Kasumi-1 (cell line): ENCODE measurements around the gene IDH2.
"Not testable (repeated sequence)": the region's sequence is repeated elsewhere in the genome, so short reads cannot be mapped to it uniquely, and the experiment has no call there.

ENCODE experiments used
- DNase-seq, 2 experiments: peaks; one replicate each; lab custom pipeline; 2025; lab: John Stamatoyannopoulos, UW

IDH2 gene

DNA sequence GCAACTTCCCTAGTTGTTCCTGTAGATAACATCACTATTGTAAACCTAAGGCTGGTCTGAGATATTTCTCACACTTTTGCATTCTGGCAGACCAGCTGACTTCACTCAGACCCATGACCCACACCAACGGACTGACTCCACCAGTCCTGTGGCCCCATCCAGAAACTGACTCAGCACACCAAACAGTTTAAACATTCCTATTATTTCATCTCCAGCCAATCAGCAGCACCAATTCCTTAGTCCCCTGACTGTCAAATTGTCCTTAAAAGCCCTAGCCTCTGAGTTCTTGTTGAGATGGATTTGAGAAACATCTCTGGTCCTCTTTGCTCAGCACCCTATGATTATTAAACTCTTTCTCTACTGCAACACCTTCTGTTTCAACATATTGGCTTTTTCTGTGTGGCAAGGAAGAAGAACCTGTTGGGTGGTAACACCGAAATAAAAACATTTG, 12.2 kb upstream of the IDH2 start:
- no peak for DNase-seq

DNA sequence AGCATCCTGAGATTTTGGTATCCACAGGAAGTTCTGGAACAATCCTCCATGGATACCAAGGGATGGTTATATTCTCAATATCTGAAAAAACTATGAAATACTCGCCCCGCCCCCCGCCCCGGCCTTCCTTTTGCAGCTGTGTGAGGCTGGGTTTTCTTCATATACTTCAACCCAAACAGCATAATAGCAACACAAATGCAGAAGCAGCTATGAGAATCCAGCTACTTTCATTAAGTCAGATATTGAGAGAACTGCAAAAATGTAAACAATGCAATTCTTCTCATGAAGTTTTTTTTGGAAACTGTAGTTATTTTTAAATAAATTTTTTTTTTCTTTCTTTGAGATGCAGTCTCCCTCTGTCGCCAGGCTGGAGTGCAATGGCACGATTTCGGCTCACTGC, 10.9 kb upstream of the IDH2 start:
- no peak for DNase-seq

DNA sequence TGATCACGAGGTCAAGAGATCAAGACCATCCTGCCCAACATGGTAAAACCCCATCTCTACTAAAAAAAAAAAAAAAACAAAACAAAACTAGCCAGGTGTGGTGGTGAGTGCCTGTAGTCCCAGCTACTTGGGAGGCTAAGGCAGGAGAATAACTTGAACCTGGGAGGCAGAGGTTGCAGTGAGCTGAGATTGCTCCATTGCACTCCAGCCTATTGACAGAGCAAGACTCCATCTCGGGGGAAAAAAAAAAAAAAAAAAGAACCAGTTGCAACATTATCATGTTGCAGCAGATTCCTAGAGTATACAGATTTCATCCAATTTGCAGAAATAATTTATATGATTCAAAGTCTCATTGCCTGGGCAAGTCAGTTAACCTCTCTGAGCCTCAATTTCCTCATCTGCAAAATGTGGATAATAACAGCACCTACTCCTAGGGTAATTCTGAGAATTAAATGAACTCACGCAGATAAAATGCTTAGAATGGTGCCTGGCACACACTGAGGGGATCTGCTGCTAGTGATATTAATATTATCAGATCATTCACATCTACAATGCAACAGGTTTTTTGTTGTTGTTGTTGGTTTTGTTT, 7.0 kb upstream of the IDH2 start:
- DNase-seq = not testable (repeated sequence)

DNA sequence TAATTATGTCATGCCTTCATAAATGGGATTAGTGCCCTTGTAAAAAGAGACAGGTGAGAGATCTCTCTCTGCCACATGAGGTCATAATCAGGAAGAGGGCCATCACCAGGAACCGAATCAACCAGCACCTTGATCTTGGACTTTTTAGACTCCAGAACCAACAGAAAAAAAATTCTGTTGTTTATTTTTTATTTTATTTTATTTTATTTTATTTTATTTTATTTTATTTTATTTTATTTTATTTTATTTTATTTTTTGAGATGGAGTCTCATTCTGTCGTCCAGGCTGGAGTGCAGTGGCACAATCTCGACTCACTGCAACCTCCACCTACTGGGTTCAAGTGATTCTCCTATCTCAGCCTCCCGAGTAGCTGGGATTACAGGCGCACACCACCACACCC, 5.8 kb upstream of the IDH2 start:
- DNase-seq = not testable (repeated sequence)

DNA sequence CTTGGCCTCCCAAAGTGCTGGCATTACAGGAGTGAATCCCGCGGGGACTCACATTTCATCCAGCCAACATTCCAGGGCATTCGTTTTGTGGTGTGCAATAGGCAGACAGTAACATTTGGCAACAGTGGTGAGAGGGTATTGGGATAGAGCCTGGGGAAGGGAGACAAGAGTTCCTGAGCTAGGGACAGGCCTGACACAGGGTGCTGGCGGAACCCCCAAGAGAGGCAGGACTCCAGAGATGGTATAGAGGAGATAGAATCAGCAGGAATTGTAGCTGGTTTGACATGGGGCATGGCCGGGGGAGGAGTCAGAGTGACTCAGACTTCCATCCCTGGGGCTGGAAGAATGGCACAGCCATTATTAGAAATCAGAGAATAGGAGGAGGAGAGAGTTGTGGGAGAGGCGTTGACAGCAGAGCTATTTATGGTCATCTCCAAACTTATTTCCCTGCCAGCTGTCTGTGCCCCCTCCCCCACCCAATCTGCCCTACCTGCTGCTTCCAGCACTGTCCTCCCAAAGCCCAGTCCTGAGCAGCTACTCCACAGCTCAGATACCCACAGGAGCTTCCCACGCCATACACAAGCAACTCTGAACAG, 4.4 kb upstream of the IDH2 start:
- DNase-seq = no peak

DNA sequence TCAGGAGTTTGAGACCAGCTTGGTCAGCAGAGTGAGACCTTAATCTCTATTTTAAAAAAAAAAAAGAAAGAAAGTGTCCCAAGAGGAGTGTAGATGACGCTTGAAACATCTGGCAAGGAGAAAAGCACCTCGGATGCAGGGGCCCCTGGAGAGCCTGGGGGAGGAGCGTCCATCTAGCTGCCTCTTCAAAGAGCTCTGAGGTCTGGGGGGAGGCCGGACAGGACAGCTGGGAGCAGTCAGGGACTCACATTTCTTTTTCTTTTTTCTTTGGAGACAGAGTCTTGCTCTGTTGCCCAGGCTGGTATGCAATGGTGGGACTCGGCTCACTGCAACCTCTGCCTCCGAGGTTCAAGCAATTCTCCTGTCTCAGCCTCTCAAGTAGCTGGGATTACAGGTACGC, 3.3 kb upstream of the IDH2 start:
- no peak for DNase-seq

DNA sequence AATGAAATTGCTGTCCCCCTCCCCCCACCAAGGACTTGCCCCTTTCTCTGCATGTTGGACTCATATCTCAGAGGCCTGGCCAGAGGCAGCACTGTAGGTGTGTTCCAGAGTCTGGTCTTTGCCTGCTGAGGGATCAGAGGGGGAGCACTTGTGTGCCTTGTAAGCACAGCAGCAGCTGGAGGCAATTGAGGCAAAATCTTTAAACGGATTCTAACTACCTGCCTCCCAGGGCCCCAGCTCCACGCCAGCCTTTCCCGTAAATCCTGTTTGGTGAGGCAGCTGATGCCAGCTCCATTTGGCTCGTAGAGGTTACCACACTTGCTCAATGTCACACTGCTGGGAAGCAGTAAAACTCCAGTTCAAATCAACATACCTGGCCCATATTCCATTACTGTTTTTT, 2.3 kb upstream of the IDH2 start:
- DNase-seq = no peak

DNA sequence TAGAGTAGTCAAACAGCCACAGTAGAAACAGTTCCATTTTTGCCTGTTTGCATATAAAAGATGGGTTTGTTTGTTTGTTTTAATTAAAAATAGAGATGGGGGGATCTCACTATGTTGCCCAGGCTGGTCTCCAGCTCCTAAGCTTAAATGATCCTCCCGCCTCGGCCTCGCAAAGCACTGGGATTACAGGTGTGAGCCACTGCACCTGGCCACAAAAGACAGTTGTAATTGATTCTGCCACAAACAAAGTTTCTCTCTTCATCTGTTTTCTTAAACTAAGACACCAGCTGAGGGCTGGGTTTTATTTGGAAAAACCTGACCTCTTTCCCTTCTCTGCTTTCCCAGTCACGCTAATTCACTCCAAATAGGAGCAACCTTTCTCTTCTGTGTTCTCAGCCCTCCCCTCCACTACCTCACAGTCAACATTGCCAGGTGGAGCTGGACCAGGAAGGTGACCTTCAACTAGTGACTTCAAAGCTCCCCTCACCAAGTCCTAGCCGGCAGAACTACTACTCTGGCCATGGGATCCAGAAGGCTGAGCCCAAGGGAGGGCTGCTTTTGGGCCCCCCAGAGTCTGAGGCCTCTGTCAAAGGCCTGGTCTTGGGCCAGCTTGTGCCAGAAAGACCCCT, 1.5 kb upstream of the IDH2 start:
- no peak for DNase-seq

DNA sequence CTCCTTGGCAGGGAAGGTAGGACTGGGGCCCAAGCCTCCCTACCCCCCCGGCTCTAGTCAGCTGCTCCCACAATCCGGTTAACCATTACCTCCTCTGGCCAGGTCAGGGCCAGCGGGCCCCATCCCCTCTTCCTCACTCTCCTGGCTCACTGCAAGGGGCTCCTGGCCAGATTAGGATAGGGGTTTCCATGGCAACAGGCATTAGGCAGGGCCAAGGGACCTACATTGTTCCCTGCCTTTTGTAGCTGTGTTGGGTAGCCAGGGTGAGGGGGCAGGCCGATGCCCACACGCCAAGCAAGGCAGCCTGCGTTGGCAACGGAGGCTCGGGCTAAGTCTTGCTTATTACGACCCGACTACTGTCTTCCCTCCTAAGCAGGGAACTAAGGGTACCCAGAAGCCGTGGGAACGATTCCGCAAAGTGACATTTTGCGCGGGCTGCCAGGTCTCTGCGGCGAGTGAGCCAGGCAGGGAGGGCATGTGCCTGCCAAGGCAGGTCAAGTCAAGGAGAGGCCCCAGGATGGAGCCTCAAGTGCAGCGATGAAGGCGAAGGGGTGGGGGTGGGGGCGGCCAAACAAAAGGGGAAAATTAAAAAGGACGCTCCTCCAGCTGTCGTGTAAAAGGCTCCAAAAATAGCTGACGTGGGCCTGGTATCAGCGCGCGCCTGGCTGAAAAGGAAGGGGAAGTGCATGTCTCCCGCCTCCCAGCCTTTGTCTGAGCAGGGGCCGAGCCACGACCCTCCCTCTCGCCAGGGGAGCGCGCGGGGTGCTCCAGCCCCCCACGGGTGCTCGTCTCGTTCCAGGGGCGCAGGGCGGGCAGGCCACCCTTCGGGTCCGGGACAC, 919 bp downstream of the IDH2 start:
- DNase-seq = peak; percentile 54 to 58

DNA sequence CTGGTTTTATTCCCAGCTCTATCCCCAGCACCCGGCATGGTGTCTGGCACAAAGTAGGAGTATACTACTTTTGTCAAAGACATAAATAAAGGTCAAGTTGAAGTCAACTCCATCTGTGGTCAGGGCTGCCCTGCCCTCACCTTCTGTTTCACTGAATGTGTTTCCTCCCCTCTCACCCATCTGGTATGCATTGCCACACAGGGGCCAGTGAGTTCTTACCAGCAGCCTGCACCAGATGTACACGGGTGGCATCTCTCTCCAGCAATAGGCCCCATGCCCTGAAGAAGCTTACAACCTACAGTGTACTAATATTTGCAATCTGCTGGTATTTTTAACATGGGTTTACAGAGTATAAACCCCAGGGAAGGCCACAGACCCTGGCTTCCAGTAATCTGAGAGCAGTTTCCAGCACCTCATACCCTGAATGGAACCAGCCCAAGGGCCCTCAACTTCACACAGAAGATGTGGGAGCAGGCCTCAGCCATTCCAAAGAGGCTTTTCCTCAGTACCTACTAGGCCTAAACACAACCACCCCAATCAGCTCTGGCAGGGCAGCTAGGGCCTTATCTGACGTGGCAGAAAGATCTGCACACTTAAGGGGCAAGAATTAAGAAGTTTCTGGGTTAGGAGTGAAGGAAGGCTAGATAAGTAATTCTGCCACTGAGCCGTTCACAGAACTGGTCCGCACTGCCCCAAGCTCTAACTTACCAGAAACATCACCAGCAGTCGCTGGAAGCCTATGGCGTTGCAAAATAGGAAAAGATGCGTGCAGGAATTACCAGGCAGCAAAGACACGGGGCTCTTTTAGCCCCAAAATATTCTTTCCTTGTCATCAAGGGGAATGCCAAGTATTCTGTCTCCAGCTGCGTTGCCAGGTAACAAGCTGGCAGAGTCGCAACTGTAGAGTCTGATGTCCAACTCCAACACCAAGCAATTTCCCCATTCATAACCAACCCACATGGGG, 2.1 kb downstream of the IDH2 start:
- DNase-seq = no peak

DNA sequence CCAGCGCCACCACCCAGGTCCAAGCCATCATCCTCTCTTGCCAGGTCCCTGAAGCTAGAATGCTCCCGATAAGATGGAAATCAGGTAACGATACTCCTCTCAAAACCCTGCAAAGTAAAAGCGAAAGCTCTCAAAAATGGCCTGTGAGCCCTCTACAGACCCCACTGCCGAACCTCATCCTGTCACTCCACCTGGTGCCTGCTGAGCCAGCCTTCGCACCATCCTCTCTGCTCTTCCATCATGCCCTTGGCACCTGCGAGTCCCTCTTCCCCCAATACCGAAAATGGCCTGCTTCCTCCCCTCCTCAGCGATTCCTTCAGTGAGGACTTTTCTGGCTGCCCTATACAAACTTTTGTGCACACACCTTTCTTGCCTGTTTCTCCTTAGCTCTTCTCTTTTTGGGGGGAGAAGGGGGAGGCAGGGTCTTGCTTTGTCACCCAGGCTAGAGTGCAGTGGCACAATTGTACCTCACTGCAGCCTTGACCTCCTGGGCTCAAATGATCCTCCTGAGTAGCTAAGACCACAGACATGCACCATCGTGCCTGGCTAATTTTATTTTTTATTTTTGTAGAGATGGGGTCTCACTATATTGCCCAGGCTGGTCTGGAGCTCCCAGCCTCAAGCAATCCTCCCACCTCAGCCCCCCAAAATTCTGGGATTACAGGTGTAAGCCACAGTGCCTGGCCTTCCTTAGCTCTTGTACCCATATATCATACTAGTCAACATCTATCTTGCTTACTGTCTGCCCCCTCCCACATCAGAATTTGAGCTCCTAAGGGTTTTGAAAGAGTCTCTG, 3.0 kb downstream of the IDH2 start:
- no peak for DNase-seq

DNA sequence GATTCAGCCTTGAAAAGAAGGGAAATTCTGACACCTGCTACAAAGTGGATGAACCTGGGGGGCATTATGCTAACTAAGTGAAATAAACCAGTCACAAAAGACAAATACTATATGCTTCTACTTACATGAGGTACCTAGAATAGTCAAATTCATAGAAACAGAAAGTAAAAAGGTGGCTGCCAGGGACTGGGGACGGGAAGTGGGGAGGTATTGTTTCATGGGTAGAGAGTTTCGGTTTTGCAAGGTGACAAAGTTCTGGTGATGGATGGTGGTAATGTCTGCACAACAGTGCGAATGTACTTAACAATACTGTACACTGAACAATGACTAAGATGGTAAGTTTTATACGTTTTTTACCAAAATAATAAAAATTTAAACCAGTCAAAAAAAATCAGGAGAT, 4.8 kb downstream of the IDH2 start:
- DNase-seq = no peak

DNA sequence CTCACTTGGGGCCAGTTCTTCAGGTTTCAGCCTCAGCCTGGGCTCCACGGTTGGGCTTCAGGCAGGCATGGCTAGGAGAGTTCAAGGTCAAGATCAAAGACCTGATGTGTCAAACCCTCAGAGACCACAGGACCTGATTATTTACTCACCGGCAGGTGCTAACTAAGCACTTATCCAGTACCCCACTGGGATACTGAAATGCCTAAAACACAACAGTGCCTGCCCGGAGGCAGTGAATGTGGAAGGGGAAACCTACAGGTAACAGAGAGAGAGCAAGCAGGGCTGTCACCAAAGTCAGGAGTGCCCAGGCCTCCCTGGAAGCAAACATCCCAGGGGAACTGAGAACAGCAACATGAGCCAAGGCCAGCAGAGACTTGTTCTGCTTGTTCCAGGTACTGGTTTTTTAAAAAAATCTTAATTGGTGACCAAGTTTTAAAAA, 6.7 kb downstream of the IDH2 start:
- DNase-seq = no peak

DNA sequence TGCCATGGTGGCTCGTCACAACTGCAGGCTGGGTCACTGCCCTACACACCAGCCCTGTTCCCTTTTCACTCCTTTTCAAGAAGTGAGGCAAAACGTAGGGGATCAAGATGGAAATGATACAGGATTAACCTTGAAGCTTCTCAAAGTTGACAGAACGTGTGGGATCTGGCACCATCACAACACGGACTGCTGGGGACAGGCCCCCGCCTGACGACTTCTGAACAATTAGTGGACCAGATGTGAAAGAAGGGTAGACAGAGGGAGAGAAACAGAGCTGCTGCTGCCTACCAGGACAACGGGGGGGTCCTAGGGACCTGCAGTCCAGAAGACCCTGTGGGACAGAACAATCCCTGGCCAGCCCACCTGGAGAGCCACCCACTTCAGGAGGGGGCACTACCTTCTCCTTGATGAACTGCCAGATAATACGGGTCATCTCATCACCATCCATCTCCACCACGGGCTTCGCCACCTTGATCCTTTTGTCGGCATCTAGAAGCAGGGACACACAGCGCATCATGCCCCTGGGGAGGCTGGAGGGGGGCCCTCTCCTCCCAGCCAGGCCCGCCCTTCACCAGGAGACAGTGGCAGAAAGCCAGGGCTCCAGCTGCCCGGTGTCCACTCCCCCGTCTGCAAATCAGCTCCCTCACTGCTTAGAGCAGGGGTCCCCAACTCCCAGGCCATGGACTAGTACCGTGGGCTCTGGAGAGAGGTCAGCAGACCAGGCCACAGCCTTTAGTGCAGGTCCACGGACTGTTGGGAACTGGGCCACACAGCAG, 10.9 kb downstream of the IDH2 start:
- DNase-seq = no peak

DNA sequence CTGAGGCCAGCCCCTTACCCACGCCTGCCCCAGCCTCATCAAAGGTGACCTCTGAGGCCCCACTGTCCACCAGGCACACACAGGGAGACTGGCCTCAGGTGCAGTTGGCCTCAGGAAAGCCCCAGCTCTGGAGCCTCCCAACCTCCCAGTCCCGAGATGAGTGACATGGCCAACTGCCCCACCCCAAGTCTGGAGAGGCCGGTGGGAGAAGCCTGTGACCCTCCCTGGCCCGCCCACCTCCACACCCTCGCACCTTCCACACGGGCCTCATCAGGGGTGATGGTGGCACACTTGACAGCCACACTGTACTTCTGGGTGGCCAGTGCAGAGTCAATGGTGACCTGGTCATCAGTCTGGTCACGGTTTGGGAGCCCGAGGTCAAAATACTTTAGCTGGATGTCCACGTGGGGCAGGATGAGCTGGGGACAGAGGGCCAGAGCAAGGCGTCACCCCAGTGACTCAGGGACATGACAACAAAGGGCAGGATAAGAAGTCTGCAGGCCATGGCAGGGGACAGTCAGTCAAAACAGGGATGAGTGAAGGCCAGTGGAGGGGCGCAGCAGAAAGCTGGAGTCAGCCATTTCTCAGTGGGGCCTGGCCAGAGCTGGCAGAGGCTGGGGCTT, 11.9 kb downstream of the IDH2 start:
- DNase-seq = no peak

DNA sequence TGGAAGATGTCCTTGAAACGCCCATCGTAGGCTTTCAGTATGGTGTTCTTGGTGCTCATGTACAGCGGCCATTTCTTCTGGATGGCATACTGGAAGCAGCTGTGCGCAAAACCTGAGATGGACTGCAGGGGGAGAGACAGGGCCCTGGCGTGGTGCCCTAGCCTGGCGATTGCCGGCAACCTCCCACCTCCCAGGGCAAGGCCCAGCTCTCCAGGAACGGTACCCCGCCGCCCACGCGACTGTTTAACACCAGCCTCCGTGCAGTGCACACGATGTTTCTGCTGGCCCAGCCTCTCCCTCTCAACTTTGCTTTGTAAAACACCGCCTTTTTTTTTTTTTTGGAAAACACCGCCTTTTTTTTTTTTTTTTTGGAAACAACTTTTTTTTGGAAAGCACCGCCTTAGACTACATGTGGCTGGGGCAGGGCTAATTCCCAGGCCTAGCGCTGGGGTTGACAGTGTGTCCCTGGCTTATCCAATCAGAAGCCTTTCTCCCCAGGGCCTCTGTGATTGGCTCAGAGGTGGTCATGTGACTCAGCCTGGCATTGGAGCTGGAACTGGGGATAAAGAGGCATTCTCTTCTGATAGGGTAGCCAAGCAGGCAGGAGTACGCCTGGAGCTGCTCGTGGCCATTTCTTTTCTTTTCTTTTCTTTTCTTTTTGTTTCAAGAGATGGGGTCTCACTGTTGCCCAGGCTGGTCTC, 14.7 kb downstream of the IDH2 start:
- peak; percentile 38 to 53 for DNase-seq

DNA sequence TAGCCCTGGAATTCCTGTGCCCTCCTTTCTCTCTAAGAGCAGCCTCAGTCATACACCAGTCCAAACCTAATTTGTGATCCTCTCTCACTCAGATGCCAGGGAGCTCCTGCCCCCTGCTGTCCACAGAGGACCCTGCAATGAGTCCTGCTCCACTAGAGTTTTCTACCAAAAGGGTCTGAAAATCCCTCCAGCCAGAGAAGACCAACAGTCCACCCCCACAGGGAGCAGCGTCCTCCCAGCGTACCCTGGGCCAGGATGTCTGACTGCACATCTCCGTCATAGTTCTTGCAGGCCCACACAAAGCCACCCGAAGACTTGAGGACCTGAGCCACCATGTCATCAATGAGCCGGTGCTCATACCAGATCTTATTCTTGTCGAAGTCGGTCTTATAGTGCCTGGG, 15.4 kb downstream of the IDH2 start:
- peak; percentile 67 to 77 for DNase-seq

DNA sequence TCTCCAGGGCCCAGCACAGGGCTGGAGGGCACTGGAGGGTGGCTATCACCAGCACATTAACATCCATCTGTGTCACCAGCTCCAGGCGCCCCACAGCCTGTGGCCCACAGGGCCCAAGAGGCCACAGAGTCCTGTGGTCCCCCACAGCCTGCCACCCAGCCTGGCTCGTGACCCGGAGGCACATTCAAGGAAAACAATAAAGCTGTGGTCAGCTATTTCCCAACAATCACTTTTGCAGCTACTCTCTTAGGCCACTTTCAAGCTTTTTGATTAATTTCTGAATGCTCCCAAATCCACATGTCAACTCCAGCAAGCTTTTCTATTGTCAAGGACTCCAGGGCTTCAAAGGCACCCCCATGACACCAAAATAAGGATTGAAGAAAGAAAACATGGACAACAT, 16.7 kb downstream of the IDH2 start:
- no peak for DNase-seq

DNA sequence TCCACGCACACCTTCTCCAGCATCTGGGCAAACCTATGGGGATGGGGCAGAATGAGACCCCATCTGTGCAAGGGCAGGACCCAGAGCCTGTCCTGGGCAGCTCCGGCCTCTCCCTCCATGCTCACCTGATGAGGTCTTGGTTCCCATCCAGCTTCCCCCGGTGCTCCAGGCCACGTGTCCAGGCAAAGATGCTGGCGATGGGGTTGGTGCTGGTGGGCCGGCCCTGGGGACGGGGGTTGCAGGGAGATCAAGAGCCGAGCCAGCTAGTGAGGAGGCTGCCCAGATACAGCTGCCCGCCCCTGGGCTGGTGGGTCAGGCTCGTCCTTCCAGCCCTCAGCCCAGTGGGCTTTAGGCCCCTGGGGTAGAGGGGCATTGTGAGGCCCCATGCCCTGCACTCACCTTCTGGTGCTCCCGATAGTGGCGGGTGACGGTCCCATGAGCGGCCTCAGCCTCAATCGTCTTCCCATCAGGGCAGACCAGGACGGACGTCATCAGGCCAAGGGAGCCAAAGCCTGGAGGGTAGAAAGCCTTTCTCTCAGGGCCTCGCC, 17.3 kb downstream of the IDH2 start:
- DNase-seq = no peak
